GM08714 (cell line): ENCODE data around the gene ZNF445.
"Not testable (repeated sequence)": the region's sequence is repeated elsewhere in the genome, so short reads cannot be mapped to it uniquely, and the experiment has no call there.

ENCODE experiments used
- H3K4me3 ChIP-seq: fragments of 200-500 bp; sonication (Bioruptor generic); 2 replicates; pipeline ENCODE4 v1.5.1; 2014; ENCODE audit warnings: mild to moderate bottlenecking, low read length, inconsistent platforms
- ZNF274 ChIP-seq: IDR thresholded peaks from 2 replicates; pipeline ENCODE4 v1.6.1; 2012; ENCODE audit warnings: mild to moderate bottlenecking, low read depth, low read length

The ZNF445 gene

GRCh38 chr3:44464509-44464908 is 13.0 kb downstream of the ZNF445 start:
- TF ChIP-seq ZNF274, result no peak
- H3K4me3 ChIP-seq, result no peak overlapping the region

- H3K4me3 ChIP-seq, result not testable (repeated sequence)
These were observed 17.4 kb downstream of the ZNF445 start for GRCh38 chr3:44460050-44460449.

DNA sequence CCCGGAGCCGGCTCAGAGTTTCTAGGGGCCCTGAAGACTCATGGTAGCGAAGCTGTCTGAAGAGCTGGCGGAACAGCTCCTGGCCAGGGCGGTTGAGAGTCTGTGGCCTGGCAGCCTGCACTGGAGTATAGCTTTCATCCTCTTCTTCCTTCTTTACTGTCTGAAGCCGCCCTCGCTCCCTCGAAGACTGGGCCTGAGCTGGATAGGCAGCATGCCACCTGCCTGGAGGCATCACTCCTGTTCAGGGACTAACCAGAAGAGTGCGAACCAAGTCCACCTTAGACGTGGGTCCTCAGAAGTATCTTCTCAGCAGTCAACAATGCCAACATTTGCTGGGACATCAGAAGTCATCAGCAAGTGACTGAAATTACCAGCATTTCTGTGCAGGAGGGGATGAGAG is 22.2 kb downstream of the ZNF445 start:
- no peak for TF ChIP-seq ZNF274
- H3K4me3 ChIP-seq, result no peak overlapping the region

DNA sequence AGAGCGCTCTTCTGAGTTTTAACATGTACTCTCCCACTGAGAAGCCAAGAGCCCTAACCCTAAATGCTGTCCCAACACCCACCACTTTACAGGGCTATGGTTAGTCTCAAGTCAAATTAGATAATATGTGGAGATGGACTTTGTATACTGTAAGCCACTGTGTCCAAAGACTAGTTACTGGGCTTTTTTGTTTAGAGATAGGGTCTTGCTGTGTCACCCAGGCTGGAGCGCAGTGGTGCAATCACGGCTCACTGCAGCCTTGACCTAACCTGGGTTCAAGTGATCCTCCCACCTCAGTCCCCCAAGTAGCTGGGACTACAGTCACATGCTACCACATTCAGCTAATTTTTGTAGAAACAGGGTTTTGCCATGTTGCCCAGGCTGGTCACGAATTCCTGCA is 23.2 kb downstream of the ZNF445 start:
- no peak overlapping the region for H3K4me3 ChIP-seq
- no peak for TF ChIP-seq ZNF274

DNA sequence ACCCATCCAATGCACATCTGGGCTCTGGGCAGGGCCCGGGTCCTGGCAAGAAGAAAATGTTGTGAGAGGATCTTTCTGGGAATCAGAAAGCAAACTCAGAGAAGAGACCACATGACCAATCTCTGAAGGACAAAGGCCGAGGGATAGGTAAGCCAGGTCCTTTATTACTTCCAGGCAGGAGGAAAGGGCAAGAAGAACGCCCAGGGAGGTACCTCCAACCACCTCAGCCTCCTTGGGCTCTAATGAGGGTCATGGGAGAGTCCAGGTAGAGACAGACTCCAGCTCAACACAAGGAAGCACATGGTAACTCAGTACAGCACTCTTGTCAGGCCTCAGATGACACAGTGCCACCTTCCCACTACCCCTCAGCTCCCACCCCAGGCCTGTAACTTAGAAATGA is 26.0 kb downstream of the ZNF445 start:
- no peak overlapping the region for H3K4me3 ChIP-seq
- no peak for TF ChIP-seq ZNF274

GRCh38 chr3:44446929-44447328 is 30.5 kb downstream of the ZNF445 start:
- no peak for TF ChIP-seq ZNF274
- no peak overlapping the region for H3K4me3 ChIP-seq

DNA sequence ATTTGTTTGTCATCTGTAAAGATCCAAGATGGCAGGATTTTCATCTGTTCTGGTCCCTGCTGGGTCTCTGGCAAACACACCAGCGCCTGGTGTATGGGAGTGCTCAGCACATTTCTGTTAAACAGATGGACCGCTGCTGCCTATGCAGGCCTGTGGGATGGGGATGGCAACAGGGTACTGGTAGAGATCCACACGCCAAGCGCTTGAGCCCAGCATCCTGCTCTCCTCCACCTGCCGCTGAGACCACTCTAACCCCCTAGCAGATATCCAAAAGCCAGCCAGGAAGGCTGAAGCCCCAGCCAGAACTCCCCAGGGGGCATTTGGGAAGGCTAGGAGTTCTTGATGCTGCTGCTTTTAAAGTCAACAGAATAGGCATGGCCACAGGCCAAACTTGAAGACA is 31.7 kb downstream of the ZNF445 start:
- H3K4me3 ChIP-seq, result no peak overlapping the region
- TF ChIP-seq ZNF274, result no peak

GRCh38 chr3:44444896-44445691 is 32.4 kb downstream of the ZNF445 start:
- no peak for TF ChIP-seq ZNF274
- H3K4me3 ChIP-seq, result no peak overlapping the region

GRCh38 chr3:44444437-44444836 is 33.0 kb downstream of the ZNF445 start:
- no peak overlapping the region for H3K4me3 ChIP-seq
- TF ChIP-seq ZNF274, result no peak

- TF ChIP-seq ZNF274, result no peak
- no peak overlapping the region for H3K4me3 ChIP-seq
These were observed 34.7 kb downstream of the ZNF445 start for GRCh38 chr3:44442596-44443309.

DNA sequence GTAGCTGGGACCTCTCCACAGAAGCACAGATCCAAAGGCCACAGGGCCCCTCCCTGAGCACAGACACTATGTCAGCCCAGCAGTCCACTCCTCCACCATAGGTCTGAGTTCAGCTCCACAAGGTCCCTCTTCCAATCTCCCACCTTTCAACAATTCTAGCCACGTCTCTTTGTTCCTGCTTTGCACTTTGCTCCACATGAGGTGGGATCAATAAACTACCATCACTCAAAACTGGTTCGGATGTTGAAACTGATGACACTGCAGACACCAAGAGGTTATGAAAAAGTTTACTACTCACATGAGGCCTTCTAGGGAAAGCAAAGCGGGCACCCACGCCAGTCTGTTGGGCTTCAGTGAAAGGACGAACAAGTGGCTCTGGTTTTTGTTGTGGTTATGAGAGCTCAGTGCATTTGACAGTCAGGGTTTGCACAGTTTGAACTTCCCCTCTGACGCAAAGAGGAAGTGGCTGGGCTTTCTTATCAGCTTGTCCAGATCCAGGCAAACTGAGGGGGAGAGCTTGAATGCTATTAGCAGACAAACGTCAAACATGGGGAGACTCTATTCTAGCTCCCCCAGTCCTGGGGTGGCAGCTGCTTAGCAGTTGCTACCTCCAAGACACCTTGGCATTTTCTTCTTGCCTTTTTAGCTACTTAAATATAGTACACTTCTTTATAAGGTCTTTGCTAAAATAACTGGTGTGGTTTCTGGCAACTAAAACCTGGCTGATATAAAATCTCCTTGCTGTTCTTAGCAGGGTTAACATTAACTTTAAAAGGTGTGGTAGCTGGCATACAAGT is 37.8 kb downstream of the ZNF445 start:
- TF ChIP-seq ZNF274, result no peak
- H3K4me3 ChIP-seq, result peak overlapping the region; percentile 22; the same call in 1 of the 2 replicates

DNA sequence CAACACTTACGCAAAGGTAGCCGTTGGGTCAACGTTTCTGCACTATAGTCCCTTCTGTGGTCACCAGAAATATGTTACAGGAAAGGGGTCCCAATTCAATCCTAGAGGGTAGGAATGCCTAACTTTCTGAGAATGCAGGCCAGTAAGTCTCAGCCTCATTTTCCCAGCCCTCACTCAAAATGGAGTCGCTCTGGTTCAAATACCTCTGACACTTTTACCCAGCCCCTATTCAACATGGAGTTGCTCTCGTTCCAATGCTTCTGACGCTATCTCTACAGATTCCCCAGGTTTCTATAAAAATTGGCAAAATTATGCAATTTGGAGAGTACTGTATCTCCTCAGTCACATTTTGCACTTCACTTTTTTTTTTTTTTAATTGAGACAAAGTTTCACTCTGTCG is 39.7 kb downstream of the ZNF445 start:
- no peak overlapping the region for H3K4me3 ChIP-seq
- no peak for TF ChIP-seq ZNF274

DNA sequence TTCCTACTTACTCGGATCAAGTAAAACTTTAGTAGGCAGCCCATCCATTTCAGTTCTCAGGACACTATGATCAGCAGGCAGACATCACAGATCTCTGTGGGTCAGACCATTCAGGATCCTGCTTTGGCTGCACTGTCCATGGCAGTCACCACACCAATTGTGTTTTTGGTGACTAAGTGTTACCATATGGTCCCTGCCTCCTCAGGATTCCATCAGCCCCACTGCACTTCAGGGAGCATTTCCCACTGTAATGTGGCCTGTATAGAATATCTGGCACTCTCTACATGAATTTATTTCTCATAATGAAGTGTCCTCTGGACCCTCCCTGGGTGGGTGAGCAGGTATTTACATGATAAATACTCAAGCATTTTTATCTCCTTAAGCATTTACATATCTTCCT is 41.3 kb downstream of the ZNF445 start:
- TF ChIP-seq ZNF274, result no peak
- H3K4me3 ChIP-seq, result no peak overlapping the region

- H3K4me3 ChIP-seq, result no peak overlapping the region
- no peak for TF ChIP-seq ZNF274
These were observed 42.5 kb downstream of the ZNF445 start for GRCh38 chr3:44434834-44435510.

GRCh38 chr3:44430466-44430865 is 47.0 kb downstream of the ZNF445 start:
- TF ChIP-seq ZNF274, result no peak
- no peak overlapping the region for H3K4me3 ChIP-seq
